Glomerular visceral epithelial cell (primary cell): ENCODE results near the gene SLITRK5.

ENCODE experiments used
- DNase-seq: peaks from one replicate; pipeline ENCODE4 v3.0.0-alpha.2; 2016; ENCODE audit errors: extremely low spot score

Gene SLITRK5

GRCh38 chr13:87709947-87710346, 38.8 kb downstream of the SLITRK5 start:
- DNase-seq, result no peak

DNA sequence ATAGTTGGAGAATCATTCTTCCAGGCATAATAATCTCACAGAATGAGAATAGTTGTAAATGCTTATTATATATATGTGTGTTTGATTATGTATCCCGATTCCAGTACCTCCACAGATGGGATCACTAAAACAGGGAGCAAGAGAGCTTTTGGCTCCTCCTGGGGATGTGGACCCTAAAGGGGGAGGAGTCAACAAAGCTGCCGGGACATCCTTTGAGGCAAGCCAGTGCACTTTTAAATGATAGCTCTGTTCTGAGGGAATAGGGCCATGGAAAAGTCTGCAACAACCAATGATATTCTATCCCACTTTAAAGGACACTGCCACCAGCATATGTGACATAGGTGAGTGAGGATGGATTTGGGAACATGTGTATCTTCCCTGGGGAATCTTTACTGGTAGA, 40.8 kb downstream of the SLITRK5 start:
- DNase-seq, result no peak
